Transverse colon (tissue), 4 donors: ENCODE measurements around the gene FTL.
A peak's percentile ranks its signal among the peaks of the same experiment; 100 is the strongest.

Experiments
- CTCF ChIP-seq, 5 experiments: fragments of 200-600 bp in 3 of 5; fragments of 450-650 bp in 2 of 5; sonication (generic) in 3 of 5; IDR thresholded peaks; 1 replicate in 2 of 5; 2 replicates in 3 of 5; pipeline ENCODE4 v1.5.1; 2016 to 2017; ENCODE audit warnings: antibody characterized with exemption in 5 of 5, inconsistent platforms in 3 of 5, mild to moderate bottlenecking in 2 of 5, moderate library complexity in 1 of 5
- EP300 ChIP-seq: sonication (generic); formaldehyde crosslinking; IDR thresholded peaks from one replicate; pipeline ENCODE4 v1.6.1; 2017; ENCODE audit warnings: antibody characterized with exemption, low read depth
- POLR2A ChIP-seq: fragments of 450-650 bp; IDR thresholded peaks from one replicate; pipeline ENCODE4 v1.6.1; 2016; ENCODE audit warnings: antibody characterized with exemption, mild to moderate bottlenecking, moderate library complexity
- POLR2AphosphoS5 ChIP-seq, 3 donors: sonication (generic); formaldehyde crosslinking; IDR thresholded peaks; one replicate each; pipeline ENCODE4 v1.6.1; 2016; ENCODE audit warnings: antibody characterized with exemption in 3 of 3

GRCh38 chr19:48962029-48962848 lies 2.9 kb upstream of the FTL start:
- TF ChIP-seq EP300 (no peak), CTCF (IDR thresholded peaks at IDR 0.05) (no peak), POLR2A (peak; percentile 94), POLR2AphosphoS5 (IDR thresholded peaks at IDR 0.05) (peak; percentile 82 to 96 (median 93))
